Measurements from ENCODE around the gene HIF3A. TPM values are rescaled to one million over a fixed set of nuclear protein-coding genes. Genes with fewer than 3 reads are reported as not detected.

HIF3A gene
- total RNA-seq, 1 experiment from 2014 or later = not detected

DNA sequence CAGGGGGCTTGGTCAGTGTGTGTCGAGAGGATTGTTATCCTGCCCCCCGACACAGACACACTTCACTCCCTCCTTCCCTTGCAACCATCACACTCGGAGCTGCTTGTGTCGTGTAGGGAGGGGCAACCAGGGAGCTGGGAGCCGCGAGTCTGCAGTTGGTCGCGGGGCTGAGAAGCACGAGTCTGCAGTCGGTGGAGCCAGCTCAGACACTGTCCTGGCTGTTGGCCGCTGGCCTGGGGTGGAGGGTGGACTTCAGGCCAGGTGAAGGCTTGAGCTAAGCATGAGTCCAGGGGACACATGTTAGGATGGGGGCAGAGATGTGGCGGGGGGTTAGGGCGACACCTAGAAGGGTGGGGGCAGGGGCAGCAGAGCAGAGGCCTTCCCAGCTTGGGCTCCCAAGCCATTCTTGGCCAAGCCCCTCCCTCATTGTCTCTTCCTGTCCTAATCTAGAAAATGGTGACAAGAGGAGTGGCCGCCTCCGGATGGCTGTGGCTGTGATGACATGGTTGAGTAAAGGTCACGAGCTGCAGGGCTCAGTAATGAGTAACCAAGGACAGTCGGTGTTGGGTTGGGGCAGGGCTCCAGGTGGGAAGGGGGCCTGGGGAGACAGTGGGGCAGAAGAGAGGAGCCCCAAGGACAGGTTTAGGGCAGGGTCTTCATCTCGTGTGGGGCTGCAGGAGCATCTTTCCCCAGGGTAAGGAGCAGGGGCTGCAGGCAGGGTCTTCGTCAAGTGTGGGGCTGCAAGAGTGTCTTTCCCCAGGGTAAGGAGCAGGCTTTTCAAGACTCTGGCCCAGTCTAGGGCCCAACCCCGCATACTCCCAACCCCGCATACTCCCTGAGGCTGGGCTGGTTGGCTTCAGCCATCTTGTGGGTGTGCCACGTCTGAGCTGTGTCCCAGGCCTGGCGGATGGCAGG is 58.6 kb downstream of the HIF3A start:
- H3K4me1 ChIP-seq (ENCODE audit: insufficient read depth, low read length) = peaks cover 5% of the 10 kb centered on the region; the same call in 1 of the 2 replicates
- ChIA-PET POLR2A (ENCODE audit: unreplicated experiment) (no interaction called here), CTCF (no interaction called here)
- TF ChIP-seq EZH2phosphoT487 (IDR thresholded peaks at IDR 0.05; ENCODE audit: borderline replicate concordance, low read length) = no peak
- H3K9me2 ChIP-seq (replicated peaks; ENCODE audit: low read length) = no peaks in the 10 kb centered on the region
- no peaks in the 10 kb centered on the region for H3K9me3 ChIP-seq (ENCODE audit: low read length)
- no peak overlapping the region for H2AFZ ChIP-seq (ENCODE audit: low read length)
- no peaks in the 10 kb centered on the region for H3K27me3 ChIP-seq (ENCODE audit: low read length)
- H3K36me3 ChIP-seq (ENCODE audit: low read depth, low read length) = peaks cover 11% of the 10 kb centered on the region
- H4K20me1 ChIP-seq (ENCODE audit: low read length) = no peaks in the 10 kb centered on the region
- no TSS peak for BruUV-seq (replicated peaks)
- H3F3A ChIP-seq (ENCODE audit: low read length, unreplicated experiment) = no peaks in the 10 kb centered on the region
- H3K9ac ChIP-seq (ENCODE audit: low read length) = no peak overlapping the region
- H3K79me2 ChIP-seq (ENCODE audit: low read length) = peaks cover 44% of the 10 kb centered on the region
- no peak overlapping the region for H3K4me2 ChIP-seq (ENCODE audit: low read length)
- intact Hi-C loops (cut with micrococcal nuclease) = no loop called here
- ATAC-seq (no peak), DNase-seq (no peak)
- H3K4me3 ChIP-seq (ENCODE audit: low read length) = no peak overlapping the region
- no peak overlapping the region for H3K27ac ChIP-seq (ENCODE audit: low read length)

DNA sequence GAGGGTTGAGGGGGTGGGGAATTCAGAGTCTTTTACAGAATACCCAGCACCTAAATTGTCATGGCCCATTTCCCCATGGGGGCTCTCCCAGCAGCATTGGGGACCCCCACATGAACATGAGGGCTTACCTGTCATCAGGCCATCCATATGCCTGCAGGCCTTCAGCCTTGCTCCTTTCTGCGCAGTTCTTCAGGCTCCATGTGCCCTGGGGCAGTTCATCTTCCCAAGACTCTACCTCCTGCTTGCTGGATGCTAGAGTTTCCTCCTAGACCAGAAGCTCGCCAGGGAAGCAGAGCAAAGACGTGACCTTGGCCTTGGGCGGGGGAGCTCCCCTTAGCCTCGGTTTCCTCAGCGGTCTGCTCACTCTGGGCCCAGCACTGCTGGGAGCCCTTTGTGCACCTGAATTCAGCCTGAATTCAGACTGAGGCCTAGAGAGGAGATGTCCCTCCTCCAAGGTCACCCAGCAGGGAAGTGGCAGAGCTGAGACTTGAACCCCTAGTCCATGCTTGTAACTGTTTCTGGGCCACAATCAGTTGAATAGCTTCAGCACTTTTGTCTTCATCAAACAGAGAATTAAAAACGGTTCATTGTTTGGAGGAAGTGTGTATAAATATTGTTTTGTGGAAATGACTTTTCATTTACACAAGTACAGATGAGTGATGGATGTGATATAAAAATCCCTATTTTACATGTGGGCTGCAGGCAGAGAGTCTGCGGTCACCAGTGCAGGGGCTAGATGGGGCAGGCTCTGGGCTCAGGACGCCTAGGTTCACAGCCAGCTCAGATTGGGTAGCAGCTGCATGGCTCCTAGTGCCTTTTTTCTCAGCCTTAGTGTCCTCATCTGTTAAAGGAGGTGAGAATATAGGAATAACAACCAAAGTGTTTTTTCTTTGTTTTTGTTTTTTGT is 59.6 kb downstream of the HIF3A start:
- ChIA-PET POLR2A (ENCODE audit: unreplicated experiment) (no interaction called here), CTCF (no interaction called here)
- Histone ChIP-seq H3K27me3 (ENCODE audit: low read length) (no peaks in the 10 kb centered on the region), H2AFZ (ENCODE audit: low read length) (no peak overlapping the region), H3K4me3 (ENCODE audit: low read length) (no peak overlapping the region), H3K4me1 (ENCODE audit: insufficient read depth, low read length) (no peaks in the 10 kb centered on the region), H3K79me2 (ENCODE audit: low read length) (peaks cover 39% of the 10 kb centered on the region), H4K20me1 (ENCODE audit: low read length) (no peaks in the 10 kb centered on the region), H3K27ac (ENCODE audit: low read length) (no peak overlapping the region), H3K9ac (ENCODE audit: low read length) (no peak overlapping the region), H3K4me2 (ENCODE audit: low read length) (no peak overlapping the region), H3F3A (ENCODE audit: low read length, unreplicated experiment) (no peaks in the 10 kb centered on the region), H3K9me2 (replicated peaks; ENCODE audit: low read length) (no peaks in the 10 kb centered on the region), H3K36me3 (ENCODE audit: low read depth, low read length) (peaks cover 11% of the 10 kb centered on the region), H3K9me3 (ENCODE audit: low read length) (no peaks in the 10 kb centered on the region)
- ATAC-seq (no peak), DNase-seq (no peak)
- no TSS peak for BruUV-seq (replicated peaks)
- TF ChIP-seq, protein P1, sequence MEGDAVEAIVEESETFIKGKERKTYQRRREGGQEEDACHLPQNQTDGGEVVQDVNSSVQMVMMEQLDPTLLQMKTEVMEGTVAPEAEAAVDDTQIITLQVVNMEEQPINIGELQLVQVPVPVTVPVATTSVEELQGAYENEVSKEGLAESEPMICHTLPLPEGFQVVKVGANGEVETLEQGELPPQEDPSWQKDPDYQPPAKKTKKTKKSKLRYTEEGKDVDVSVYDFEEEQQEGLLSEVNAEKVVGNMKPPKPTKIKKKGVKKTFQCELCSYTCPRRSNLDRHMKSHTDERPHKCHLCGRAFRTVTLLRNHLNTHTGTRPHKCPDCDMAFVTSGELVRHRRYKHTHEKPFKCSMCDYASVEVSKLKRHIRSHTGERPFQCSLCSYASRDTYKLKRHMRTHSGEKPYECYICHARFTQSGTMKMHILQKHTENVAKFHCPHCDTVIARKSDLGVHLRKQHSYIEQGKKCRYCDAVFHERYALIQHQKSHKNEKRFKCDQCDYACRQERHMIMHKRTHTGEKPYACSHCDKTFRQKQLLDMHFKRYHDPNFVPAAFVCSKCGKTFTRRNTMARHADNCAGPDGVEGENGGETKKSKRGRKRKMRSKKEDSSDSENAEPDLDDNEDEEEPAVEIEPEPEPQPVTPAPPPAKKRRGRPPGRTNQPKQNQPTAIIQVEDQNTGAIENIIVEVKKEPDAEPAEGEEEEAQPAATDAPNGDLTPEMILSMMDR (conservative IDR thresholded peaks at IDR 0.05; ENCODE audit: low read depth, low read length) = no peak
- no peak for TF ChIP-seq EZH2phosphoT487 (IDR thresholded peaks at IDR 0.05; ENCODE audit: borderline replicate concordance, low read length)
- TF ChIP-seq EZH2 (IDR thresholded peaks at IDR 0.05; ENCODE audit: low read length, unreplicated experiment) = no peak
- intact Hi-C loops (cut with micrococcal nuclease) = no loop called here

DNA sequence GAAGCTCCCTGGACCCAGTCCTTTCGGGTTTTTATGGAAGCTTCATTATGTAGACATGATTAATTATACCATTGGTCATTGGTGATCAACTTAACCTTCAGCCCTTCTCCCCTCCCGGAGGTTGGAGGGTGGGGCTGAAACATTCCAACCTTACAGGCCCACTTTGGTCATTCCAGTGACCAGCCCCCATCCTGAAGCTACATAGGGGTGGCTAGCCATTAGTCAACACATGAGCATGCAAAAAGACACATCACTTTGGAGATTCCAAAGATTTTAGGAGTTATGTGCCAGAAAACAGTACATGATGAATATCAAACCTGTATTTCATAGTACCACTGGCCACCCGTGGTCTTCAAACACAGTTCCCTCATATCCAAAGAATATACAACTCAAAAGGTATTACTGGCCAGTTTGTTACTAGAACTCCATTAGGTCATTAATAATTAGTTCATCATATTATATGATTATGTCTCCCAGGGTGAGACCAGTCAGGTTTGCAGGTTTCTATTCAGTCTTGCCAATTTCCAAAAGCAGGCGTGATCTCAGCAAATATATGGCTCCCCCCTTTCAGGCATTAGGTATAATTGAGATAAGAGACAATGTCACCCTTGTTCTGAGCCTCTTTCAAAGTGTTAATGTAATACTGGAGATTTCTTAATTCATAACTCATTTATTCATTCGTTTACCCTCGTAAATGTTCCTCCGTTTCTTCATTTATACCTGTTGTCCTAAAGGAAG is 61.2 kb downstream of the HIF3A start:
- peaks cover 11% of the 10 kb centered on the region for H3K36me3 ChIP-seq (ENCODE audit: low read depth, low read length)
- H3K9ac ChIP-seq (ENCODE audit: low read length) = no peak overlapping the region
- TF ChIP-seq EZH2 (IDR thresholded peaks at IDR 0.05; ENCODE audit: low read length, unreplicated experiment) = no peak
- TF ChIP-seq, protein P1 (conservative IDR thresholded peaks at IDR 0.05; ENCODE audit: low read depth, low read length) = no peak
- no peak for TF ChIP-seq EZH2phosphoT487 (IDR thresholded peaks at IDR 0.05; ENCODE audit: borderline replicate concordance, low read length)
- CTCF ChIA-PET = no interaction called here
- no peak overlapping the region for H3K27ac ChIP-seq (ENCODE audit: low read length)
- no peak overlapping the region for H2AFZ ChIP-seq (ENCODE audit: low read length)
- no peaks in the 10 kb centered on the region for H3F3A ChIP-seq (ENCODE audit: low read length, unreplicated experiment)
- no peaks in the 10 kb centered on the region for H3K4me1 ChIP-seq (ENCODE audit: insufficient read depth, low read length)
- no peak overlapping the region for H3K4me2 ChIP-seq (ENCODE audit: low read length)
- no peak for ATAC-seq
- no peak overlapping the region for H3K4me3 ChIP-seq (ENCODE audit: low read length)
- no peaks in the 10 kb centered on the region for H3K27me3 ChIP-seq (ENCODE audit: low read length)
- BruUV-seq (replicated peaks) = no TSS peak
- no peaks in the 10 kb centered on the region for H3K9me3 ChIP-seq (ENCODE audit: low read length)
- intact Hi-C loops (cut with micrococcal nuclease) = no loop called here
- H3K79me2 ChIP-seq (ENCODE audit: low read length) = peaks cover 33% of the 10 kb centered on the region
- DNase-seq = no peak
- POLR2A ChIA-PET (ENCODE audit: unreplicated experiment) = no interaction called here
- H4K20me1 ChIP-seq (ENCODE audit: low read length) = no peaks in the 10 kb centered on the region
- no peaks in the 10 kb centered on the region for H3K9me2 ChIP-seq (replicated peaks; ENCODE audit: low read length)
